ENCODE measurements around the gene KCTD10. TPM values are rescaled to one million over a fixed set of nuclear protein-coding genes. Genes with fewer than 3 reads are reported as not detected.

KCTD10 gene
- total RNA-seq: 86.9 TPM

- DNase-seq (ENCODE audit: low spot score): peak; percentile 92
Observed at GRCh38 chr12:109477185-109477962, at the start of gene KCTD10, which contains the start of gene UBE3B. Gene KCTD10 (minus strand): TSS chr12:109477300. CDS start chr12:109477262, 38 bp downstream. Gene UBE3B (plus strand): TSS chr12:109477634. CDS start chr12:109483552, 5,918 bp downstream.

- DNase-seq (ENCODE audit: low spot score): no peak
Observed at GRCh38 chr12:109525279-109525585, 48.1 kb upstream of the KCTD10 start.

GRCh38 chr12:109524466-109525278 lies 47.6 kb upstream of the KCTD10 start:
- DNase-seq (ENCODE audit: low spot score): no peak

- DNase-seq (ENCODE audit: low spot score): no peak
Observed at GRCh38 chr12:109523504-109523903, 46.4 kb upstream of the KCTD10 start.

GRCh38 chr12:109523071-109523470 lies 46.0 kb upstream of the KCTD10 start:
- DNase-seq (ENCODE audit: low spot score): no peak

GRCh38 chr12:109521831-109522230 lies 44.7 kb upstream of the KCTD10 start:
- no peak for DNase-seq (ENCODE audit: low spot score)

GRCh38 chr12:109519787-109520186 lies 42.7 kb upstream of the KCTD10 start:
- DNase-seq (ENCODE audit: low spot score): no peak

- peak; percentile 64 for DNase-seq (ENCODE audit: low spot score)
Observed at GRCh38 chr12:109518820-109519665, 41.9 kb upstream of the KCTD10 start.

- no peak for DNase-seq (ENCODE audit: low spot score)
Observed at GRCh38 chr12:109517619-109518018, 40.5 kb upstream of the KCTD10 start.

GRCh38 chr12:109513977-109514376 lies 36.9 kb upstream of the KCTD10 start:
- DNase-seq (ENCODE audit: low spot score): no peak

GRCh38 chr12:109513051-109513450 lies 36.0 kb upstream of the KCTD10 start:
- no peak for DNase-seq (ENCODE audit: low spot score)

- no peak for DNase-seq (ENCODE audit: low spot score)
Observed at GRCh38 chr12:109512608-109513007, 35.5 kb upstream of the KCTD10 start.

- no peak for DNase-seq (ENCODE audit: low spot score)
Observed at GRCh38 chr12:109510196-109510595, 33.1 kb upstream of the KCTD10 start.

- no peak for DNase-seq (ENCODE audit: low spot score)
Observed at GRCh38 chr12:109504068-109504467, 27.0 kb upstream of the KCTD10 start.

- no peak for DNase-seq (ENCODE audit: low spot score)
Observed at GRCh38 chr12:109503611-109504010, 26.5 kb upstream of the KCTD10 start.

- no peak for DNase-seq (ENCODE audit: low spot score)
Observed at GRCh38 chr12:109502332-109502731, 25.2 kb upstream of the KCTD10 start.

- no peak for DNase-seq (ENCODE audit: low spot score)
Observed at GRCh38 chr12:109501299-109501698, 24.2 kb upstream of the KCTD10 start.

- no peak for DNase-seq (ENCODE audit: low spot score)
Observed at GRCh38 chr12:109500406-109501185, 23.5 kb upstream of the KCTD10 start.

GRCh38 chr12:109497675-109498074 lies 20.6 kb upstream of the KCTD10 start:
- DNase-seq (ENCODE audit: low spot score): no peak

GRCh38 chr12:109496306-109496705 lies 19.2 kb upstream of the KCTD10 start:
- DNase-seq (ENCODE audit: low spot score): no peak

GRCh38 chr12:109495012-109495411 lies 17.9 kb upstream of the KCTD10 start:
- DNase-seq (ENCODE audit: low spot score): no peak

All from ureter (tissue), 1 donor.